Right kidney (tissue), 1 donor: ENCODE data around the gene RNF149.
A peak's percentile ranks its signal among the peaks of the same experiment; 100 is the strongest.

Experiments used
- DNase-seq: peaks from one replicate; pipeline ENCODE4 v3.0.0-alpha.2; 2016

RNF149 gene

GRCh38 chr2:101297383-101297782, 11.1 kb downstream of the RNF149 start:
- DNase-seq = no peak

- DNase-seq = no peak
Measured at GRCh38 chr2:101296371-101296770, 12.1 kb downstream of the RNF149 start.

- no peak for DNase-seq
Measured at GRCh38 chr2:101295895-101296294, 12.6 kb downstream of the RNF149 start.

GRCh38 chr2:101294861-101295260, 13.6 kb downstream of the RNF149 start:
- DNase-seq = no peak

GRCh38 chr2:101293544-101293943, 15.0 kb downstream of the RNF149 start:
- DNase-seq = no peak

- no peak for DNase-seq
Measured at GRCh38 chr2:101291973-101292372, 16.5 kb downstream of the RNF149 start.

- DNase-seq = no peak
Measured at GRCh38 chr2:101290711-101291110, 17.8 kb downstream of the RNF149 start.

GRCh38 chr2:101287303-101287702, 21.2 kb downstream of the RNF149 start:
- no peak for DNase-seq

- DNase-seq = no peak
Measured at GRCh38 chr2:101286684-101287083, 21.8 kb downstream of the RNF149 start.

- no peak for DNase-seq
Measured at GRCh38 chr2:101282980-101283379, 25.5 kb downstream of the RNF149 start.

GRCh38 chr2:101281482-101281881, 27.0 kb downstream of the RNF149 start:
- no peak for DNase-seq

- no peak for DNase-seq
Measured at GRCh38 chr2:101278925-101279324, 29.6 kb downstream of the RNF149 start.

- DNase-seq = no peak
Measured at GRCh38 chr2:101277111-101277510, 31.4 kb downstream of the RNF149 start.

GRCh38 chr2:101274142-101274541, 34.4 kb downstream of the RNF149 start:
- no peak for DNase-seq

- DNase-seq = no peak
Measured at GRCh38 chr2:101273056-101273455, 35.4 kb downstream of the RNF149 start.

- no peak for DNase-seq
Measured at GRCh38 chr2:101272045-101272784, 36.3 kb downstream of the RNF149 start.

GRCh38 chr2:101270700-101271259, 37.7 kb downstream of the RNF149 start:
- DNase-seq = no peak

GRCh38 chr2:101267671-101268656, 40.5 kb downstream of the RNF149 start:
- DNase-seq = peak; percentile 30

- no peak for DNase-seq
Measured at GRCh38 chr2:101265893-101266499, 42.5 kb downstream of the RNF149 start.

GRCh38 chr2:101264360-101264939, 44.1 kb downstream of the RNF149 start:
- DNase-seq = no peak

- DNase-seq = no peak
Measured at GRCh38 chr2:101263377-101263800, 45.1 kb downstream of the RNF149 start.

GRCh38 chr2:101262142-101262541, 46.4 kb downstream of the RNF149 start:
- no peak for DNase-seq
